GM21619 (cell line): ENCODE data around the gene HEXIM2.
"Not testable (repeated sequence)": the region's sequence is repeated elsewhere in the genome, so short reads cannot be mapped to it uniquely, and the experiment has no call there.

ENCODE experiments used
- ATAC-seq: cut with Tn5 transposase; IDR thresholded peaks from one replicate; pipeline ENCODE4 v1.9.1; 2021; ENCODE audit not compliant: unreplicated experiment

HEXIM2 gene

DNA sequence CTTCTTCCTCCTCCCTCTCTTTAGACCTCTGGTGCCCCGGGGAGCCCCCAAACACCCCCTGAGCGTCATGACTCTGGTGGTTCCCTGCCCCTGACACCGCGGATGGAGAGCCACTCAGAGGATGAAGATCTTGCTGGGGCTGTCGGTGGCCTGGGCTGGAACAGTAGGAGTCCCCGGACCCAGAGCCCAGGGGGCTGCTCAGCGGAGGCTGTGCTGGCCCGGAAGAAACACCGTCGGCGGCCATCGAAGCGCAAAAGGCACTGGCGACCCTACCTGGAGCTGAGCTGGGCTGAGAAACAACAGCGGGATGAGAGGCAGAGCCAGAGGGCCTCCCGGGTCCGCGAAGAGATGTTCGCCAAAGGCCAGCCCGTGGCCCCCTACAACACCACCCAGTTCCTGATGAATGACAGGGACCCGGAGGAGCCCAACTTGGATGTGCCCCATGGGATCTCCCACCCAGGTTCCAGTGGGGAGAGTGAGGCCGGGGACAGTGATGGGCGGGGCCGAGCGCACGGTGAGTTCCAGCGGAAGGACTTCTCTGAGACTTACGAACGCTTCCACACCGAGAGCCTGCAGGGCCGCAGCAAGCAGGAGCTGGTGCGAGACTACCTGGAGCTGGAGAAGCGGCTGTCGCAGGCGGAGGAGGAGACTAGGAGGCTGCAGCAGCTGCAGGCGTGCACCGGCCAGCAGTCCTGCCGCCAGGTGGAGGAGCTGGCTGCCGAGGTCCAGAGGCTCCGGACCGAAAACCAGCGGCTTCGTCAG is 7.5 kb downstream of the HEXIM2 start:
- ATAC-seq = no peak

DNA sequence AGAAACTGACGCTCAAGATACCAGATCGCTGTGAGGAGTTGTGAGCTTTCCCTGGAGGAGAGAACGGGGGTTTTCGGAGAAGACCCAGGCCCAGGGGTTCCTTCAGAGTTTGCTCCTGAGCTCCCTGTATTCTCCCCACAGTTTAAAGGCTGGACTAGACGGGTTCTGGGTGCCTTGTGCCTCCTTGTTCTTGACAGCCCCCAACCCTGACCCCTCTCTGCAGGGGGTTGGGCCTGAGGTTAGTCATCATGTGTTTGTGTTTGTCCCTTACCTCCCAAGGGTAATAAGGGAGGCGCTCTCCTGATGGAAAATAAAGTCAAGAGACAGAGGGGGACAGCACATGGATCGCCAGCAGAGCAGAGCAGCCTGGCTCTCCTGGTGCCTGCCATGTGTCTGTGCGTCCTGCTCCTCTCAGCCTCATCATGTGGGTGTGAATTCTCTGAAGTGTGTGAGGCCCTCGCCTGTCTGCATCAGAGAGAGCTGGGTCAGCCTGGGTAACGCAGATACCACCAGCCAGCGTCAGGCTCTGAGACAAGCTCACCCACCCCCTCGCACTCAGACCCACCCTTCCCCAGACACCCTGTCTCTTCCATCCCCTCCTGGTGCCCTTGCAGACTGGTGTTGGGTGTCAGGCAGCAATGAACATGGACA is 8.7 kb downstream of the HEXIM2 start:
- no peak for ATAC-seq

DNA sequence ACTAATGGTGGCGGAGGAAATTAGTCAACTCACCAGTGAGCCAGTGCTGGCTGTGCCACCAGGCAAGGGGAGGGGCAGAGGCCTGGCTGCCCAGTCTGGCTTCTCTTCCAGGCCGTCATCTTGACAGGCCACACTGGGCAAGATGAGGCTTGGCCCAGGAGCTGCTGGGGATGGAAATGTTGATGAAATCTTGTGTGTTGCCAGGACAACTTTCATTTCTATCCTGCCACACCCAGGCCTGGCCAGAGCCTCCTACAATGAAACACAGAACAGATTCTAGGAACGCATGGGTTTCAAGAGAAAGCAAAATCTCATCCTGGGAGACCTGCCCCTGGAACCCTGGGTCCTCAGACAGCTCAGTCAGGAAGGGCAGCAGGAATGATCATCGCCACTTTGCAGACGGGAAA is 9.3 kb downstream of the HEXIM2 start:
- ATAC-seq = no peak

DNA sequence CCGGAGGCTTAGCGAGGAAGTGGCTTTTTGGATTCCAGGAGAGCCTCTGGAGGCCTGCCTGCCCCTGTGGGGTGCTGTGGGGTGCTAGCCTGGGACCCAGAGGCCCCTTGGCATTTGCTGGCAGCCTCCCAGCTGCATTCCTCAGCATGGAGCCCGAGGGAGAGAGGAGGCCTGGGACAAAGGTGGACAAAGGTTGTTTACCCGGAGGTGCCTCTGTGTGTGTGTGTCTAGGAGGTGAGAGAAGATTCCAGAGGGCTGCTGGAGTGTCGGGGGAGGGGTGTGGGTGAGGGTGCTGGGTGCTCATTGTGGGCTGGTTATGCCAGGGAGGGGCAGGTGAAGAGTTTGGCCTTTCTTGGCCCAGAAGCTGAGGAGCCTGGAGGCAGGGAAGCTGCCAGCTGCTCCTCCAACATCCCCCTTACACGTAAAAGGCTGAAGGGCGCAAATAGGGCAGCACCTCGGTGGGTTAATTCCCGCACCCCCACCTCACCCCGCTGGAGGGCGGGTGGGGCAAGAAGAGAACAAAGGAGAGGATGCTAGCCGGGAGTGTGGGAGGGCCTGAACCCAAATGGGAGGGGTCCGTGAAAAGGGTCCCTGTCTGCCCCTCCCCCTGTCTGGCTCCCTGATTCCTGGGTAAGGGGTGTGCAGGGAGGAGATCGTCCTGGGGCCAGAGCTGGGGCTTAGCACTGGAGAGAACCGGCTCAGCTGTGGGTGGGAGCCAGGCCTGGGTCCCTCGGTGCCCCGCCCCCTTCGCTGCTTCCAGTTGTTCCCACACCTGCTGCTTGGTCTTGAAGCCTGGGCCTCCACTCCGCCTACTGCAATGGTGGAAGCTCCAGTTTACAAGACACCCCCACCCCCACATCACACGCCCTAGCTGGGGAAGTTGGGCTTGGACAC is 9.9 kb downstream of the HEXIM2 start:
- no peak for ATAC-seq

DNA sequence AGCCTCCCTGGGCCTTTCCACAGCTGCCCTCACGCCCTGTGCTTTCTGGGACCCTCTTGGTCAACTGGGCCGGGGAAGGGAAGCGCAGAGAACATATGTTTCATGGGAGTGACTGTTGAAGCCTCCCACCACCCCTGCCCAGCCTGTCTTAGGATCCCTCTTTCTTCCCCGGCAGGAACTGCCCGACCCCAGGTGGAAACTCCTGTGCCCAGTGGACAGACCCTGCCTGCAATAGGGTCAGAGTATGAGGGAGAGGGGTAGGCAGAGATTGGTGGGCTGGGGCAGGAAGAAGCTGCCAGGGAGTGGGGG is 10.5 kb downstream of the HEXIM2 start:
- ATAC-seq = no peak

DNA sequence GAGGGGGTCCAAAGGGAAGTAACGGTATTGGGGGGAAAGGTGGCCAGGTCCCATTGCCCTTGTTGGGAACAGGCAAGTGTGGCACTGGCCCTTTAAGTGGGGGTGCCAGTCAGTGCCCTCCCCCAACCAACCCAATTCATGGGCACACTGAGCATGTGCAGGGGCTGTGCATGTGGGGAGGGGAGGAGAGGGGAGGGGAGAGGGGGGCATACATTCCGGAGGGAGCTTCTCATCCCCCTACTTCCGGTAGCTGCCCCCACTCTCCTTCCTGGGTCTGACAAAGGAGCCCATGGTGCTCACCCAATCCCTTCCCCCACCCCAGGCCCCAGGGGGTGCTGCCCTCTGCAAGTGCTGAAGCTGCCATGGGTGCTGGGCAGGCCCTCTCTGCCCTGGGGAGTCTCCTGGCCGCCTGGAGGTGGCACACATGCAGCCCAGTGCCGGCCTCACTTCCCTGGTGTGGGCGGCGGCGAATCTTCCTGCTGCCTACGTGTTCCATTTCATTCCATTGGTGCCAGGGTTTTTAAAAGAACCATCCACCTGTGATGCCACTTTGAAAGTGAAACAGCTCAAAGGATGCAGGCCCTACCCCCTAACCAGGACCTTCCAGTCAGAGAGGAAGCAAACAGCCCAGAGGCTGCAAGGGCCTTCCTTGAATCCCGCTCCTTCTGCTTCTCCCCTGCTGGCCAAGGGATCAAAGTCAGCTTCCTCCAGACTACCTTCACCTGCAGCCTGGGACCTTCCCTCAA is 11.0 kb downstream of the HEXIM2 start:
- ATAC-seq = no peak

DNA sequence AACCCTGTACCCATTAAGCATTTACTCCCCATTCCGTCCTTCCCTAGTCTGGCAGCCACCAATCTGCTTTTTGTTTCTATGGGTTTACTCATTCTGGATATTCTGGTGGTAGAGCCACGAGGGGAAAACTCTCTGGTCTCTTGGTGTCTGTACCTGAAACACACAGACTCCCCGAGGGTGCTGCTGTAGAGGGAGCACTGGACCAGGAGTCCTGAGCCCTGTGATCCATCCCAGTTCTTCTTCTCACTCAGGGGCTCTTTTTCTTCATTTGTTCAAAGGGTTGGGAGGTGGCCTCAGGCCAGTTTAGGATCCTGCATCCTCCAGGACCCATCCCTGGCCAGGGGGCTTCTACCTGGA is 14.1 kb downstream of the HEXIM2 start:
- no peak for ATAC-seq

DNA sequence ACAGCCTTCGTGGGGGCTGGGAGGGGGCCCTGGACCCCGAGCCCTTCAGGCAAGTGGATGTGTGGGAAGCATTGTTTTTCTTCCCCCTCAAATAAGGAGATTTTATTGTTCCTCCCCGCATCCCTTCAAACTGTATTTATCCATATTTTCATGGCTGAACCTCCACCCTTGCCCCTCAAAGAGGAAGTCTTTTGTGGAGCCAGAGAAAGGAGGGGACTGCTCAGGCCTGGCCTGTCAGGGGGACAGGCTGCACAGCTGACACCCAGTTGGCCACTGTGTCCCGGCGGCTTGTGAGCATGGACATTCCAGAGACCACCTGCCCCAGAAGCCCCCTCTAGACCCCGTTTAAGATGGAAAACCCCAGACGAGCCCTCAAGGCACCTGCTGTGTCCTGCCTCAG is 15.9 kb downstream of the HEXIM2 start:
- ATAC-seq = no peak

DNA sequence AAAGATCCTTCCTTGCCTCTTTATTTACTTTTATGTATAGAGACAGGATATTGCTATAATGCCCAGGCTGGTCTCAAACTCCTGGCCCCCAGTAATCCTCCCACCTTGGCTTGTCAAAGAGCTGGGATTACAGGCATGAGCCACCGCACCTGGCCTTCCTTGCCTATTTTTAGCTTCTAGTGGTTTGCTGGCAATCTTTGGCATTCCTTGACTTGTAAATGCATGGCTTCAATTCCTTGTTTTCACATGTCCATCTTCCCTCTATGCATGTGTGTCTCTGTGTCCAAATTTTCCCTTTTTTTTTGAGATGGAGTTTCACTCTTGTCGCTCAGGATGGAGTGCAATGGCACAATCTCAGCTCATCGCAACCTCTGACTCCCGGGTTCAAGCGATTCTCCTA is 22.5 kb downstream of the HEXIM2 start:
- no peak for ATAC-seq

DNA sequence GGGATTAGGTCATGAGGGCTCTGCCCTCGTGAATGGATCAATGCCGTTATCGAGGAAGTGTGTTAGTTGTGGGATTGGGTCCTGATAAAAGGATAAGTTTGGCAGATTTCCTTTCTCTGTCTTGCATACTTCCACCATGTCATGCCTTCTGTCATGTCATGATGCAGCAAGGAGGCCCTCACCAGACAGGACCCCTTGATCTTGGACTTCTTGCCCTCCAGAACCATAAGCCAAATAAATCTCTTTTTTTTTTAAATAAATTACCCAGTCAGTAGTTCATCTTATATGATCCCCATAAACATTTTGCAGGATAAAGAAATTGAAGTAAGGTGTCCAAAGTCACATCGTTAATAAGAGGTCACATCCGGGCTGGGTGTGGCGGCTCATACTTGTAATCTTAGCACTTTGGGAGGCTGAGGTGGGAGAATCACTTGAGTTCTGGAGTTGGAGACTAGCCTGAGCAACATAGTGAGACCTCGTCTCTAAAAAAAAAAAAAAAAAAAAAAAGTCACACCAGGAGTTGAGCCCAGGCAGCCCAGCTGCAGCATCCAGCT is 25.2 kb downstream of the HEXIM2 start:
- ATAC-seq = no peak

DNA sequence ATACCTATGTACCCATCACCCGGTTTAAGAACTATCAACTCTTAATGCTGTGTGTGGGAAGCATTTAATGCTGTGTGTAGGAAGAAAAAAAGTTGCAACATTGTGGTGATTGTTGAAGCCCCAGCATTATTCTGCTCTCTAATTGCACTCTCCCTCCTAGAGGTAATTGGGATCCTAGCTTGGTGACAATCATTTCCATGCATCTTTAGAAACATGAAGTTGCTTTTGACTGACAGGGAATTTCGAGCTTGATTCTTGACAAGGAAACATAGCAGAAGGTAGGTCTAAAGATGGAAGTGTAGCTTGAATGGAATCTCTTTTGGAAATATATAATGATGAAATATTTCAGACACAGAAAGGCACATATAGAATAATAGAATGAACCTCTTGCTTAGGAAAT is 27.3 kb downstream of the HEXIM2 start:
- ATAC-seq = no peak

DNA sequence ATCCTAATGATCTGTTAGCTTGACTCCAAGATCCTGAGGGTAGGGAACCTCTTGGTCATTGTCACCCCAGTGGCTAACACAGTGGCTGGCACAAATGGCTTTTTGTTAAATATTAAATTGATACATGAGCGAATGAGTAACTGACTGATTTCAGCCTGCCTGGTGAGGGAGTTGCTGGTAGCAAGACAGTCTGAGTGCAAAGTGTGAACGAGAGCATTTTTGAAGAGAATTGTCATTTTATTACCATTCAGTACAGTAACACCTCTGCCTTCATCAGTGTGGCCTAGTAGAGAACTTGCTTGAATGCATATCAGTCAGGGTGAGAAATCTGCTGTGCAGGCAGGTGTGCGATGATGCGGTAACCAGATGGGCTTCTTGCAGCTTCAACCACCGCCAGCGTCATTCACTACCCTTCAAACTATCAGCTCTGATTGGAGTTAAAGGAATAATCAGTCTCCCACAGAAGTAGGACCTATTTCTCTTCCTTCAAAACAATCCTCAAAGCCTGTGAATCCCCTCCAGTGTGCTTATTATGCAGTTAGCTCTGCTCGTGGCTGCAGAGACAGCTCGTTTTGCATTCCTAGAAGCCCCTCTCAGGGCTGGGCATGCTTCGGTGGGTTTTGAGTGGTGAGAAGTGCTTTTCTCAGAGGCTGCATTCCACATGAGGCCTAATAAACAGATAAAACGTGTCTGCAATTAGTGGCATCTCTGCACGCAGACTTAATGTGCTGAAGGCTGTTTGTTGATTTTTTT is 29.0 kb downstream of the HEXIM2 start:
- ATAC-seq = no peak

DNA sequence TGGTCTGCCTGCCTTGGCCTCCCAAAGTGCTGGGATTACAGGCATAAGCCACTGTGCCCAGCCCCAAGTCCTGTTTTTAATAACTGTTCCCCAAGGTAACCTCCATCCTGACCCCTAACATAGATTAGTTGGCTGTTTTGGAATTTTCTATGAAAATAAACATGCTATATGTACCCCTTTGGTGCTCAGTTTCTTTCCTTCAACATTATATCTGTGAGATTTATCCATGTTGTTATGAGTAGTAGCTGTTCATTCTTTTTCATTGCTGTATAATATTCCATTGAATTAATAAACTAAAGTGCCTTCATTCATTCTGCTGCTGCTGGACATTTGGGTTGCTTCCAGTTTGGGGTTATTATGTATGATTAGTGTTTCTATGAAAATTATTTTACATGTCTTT is 33.7 kb downstream of the HEXIM2 start:
- ATAC-seq = no peak

DNA sequence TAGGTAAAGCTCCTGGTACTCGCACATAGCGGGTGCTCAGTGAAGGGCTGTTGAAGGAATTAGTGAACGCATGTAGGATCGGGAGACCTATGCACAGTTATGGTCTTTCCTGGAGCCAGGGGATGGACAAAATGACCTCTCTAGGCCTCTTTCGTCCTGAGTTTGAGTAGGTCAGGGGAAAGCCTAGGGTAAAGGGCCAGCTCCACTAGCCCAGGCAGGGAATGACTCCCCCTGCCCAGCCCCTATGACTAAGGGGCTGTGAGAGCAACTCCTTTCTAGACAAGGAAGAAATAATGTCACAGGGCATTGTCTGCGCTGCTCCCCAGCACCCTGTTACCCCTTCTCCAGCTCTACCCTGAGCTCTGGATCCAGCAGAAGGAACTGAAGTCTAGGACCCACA is 35.4 kb downstream of the HEXIM2 start:
- no peak for ATAC-seq

DNA sequence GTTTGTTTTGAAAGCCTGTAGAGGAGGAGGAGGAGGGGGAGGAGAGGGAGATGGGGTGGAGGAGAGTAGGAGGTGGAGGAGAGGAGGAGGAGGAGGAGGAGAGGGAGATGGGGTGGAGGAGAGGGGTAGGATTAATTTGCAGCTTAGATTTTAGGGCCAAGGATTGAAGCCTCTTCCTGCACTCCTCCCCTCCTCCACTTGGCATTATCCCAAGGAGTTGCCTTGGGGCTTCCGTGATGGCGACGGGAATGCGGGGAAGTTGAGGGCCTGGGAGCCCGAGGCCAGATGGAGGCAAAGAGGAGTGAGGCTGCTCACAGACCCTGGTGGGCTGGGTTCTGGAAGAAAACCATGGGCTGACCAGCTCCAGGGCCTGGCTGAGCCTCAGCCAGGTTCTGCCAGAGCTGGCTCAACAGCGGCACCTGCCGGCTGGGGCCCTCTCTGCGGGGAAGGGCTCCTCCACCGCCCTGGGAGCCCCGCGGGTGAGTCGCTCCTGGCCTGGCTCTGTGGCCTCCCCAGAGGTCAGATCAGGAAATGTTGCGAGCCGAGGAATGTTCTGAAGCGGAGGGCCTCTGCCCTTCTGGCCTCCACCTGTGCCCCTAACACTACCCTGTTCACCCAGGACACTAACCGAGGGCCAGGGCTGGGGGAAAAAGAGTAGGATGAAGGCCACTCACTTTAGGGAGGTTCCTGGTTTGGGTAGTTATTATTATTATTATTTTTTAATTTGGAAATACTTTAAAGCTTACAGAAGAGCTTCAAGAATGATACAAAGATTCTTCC is 36.1 kb downstream of the HEXIM2 start:
- ATAC-seq = no peak

DNA sequence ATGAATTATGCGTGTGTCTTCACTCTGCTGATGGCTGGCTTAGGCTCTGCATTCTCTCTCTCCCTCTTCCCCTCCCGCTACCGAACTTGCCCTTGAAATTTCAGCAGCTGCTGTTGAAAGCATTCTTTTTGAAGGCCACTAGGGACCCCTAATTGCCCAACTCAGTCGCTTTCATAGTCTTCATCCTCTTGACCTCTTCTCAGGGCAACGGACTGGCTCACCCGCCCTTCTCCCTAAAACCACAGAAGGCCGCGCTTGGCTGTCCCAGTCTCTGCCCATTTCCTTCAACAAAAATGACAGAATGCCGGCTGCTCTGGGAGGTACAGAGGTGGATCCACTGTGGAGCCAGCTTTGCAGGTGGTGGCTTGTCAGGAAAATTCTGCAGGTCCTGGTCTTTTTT is 39.0 kb downstream of the HEXIM2 start:
- no peak for ATAC-seq

DNA sequence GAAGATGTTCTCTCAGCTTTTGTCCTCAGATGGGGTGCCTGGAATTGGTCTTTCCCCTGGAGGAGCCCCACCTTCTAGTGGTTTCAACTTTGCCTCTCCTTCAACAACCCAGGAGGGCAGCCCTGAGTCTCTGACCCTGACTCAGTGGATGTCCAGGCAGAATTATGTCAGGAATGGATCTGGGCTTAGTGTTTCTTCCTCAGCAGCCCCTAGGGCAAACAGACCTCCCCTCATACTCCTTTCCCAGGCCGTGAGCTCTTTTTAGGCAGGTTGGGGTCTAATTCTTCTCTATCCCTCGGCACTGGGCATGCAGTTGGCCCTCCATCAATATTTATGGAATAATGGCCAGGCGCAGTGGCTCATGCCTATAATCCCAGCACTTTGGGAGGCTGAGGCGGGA is 39.8 kb downstream of the HEXIM2 start:
- no peak for ATAC-seq

DNA sequence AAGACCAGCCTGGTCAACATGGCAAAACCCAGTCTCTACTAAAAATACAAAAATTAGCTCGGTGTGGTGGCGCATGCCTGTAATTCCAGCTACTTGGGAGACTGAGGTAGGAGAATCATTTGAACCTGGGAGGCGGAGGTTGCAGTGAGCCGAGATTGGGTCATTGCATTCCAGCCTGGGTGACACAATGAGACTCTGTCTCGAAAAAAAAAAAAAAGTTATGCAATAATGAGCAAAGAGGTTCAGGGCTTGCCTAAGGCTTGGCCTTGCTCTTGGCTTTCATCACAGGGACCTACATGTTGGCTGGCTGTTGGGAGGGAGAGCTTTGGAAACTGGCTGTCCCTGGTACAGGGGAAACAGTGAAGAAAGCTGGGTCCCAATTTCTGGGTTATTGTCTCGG is 40.2 kb downstream of the HEXIM2 start:
- ATAC-seq = not testable (repeated sequence)

DNA sequence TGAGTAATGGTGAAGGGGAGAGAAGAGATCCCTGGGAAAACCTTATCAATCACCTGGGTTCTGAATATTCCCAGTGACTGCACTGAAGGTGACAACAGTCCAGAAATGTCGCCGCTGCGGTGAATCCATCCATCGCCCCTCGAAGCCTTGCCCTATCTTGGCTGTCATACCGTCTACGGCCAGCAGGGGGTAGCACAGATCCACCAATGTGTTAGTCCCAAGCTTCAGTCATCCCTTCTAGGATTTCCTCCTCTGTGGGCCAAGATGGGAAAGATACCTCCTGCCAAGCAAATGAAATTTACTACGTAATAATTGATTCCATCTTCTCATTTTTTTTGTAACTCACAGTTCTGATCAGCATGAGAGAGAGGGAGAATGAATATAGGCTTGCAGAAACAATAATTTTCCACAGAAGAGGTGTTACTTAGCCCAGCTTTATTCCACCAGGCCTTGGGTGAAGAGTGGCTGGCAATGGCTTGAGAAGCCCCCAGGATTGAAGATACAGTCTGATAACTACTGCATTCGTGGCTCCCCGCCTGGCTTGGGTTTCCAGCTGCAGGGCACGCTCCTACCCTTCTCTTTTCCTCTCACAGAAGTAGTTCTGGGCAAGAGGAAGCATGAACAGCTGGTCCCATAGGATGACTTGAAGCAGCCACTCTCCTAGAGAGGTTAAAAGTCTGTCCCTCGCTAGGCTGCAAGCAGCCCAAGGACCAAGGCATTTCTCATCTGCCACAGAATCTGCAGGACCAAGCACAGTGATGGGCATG is 57.4 kb downstream of the HEXIM2 start:
- ATAC-seq = no peak
